ENCODE results near the gene IL37. TPM values are rescaled to one million over a fixed set of nuclear protein-coding genes. Genes with fewer than 3 reads are reported as not detected.
"Not testable (repeated sequence)": the region's sequence is repeated elsewhere in the genome, so short reads cannot be mapped to it uniquely, and the experiment has no call there.

IL37 gene
- total and polyA plus RNA-seq, 2 donors from 2014 or later: not detected

GRCh38 chr2:112904883-112905282, 6.1 kb upstream of the IL37 start:
- DNase-seq (no peak), FAIRE-seq (no peak)
- no peak for TF ChIP-seq CTCF (IDR thresholded peaks at IDR 0.05; ENCODE audit: borderline replicate concordance, extremely low read depth, insufficient read depth)
- intact Hi-C loops (cut with DNase I): no loop called here
- H3K27me3 ChIP-seq (ENCODE audit: control insufficient read depth, insufficient read depth, low read length): no peaks in the 10 kb centered on the region
- no peak overlapping the region for H3K9ac ChIP-seq (ENCODE audit: low read length in 3 of 3)
- H3K36me3 ChIP-seq (ENCODE audit: control insufficient read depth in 2 of 3, insufficient read depth in 3 of 3, low read length in 3 of 3): no peaks in the 10 kb centered on the region
- H3K4me3 ChIP-seq (ENCODE audit: low read length in 3 of 3): no peak overlapping the region
- no peaks in the 10 kb centered on the region for H3K9me3 ChIP-seq (ENCODE audit: control insufficient read depth in 2 of 3, insufficient read depth in 1 of 3, low read length in 3 of 3)
- H3K4me1 ChIP-seq (ENCODE audit: control insufficient read depth in 2 of 3, insufficient read depth in 2 of 3, low read depth in 1 of 3, low read length in 3 of 3): no peaks in the 10 kb centered on the region
- no peak overlapping the region for H3K27ac ChIP-seq (ENCODE audit: low read depth in 2 of 2, low read length in 2 of 2)

DNA sequence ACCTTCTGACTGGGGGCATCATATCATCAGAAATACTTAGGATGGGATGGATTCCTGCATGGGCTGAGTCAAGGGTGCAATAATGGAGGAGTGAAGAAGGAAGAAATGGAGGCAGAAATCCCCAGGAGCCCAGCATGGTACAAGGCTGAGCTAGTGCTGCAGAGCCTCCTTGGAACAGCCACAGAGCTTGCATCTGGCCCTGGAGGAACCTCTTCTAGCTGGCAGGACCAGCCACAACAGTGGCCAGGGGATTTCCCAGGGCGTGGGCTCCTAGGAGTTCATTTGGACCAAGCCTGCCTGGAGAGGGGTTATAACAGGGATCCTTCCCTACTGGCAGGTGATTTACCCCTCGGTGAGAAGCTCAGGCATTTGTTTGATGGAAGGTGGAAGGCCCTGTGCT, 4.7 kb upstream of the IL37 start:
- Histone ChIP-seq H3K4me1 (ENCODE audit: control insufficient read depth in 2 of 3, insufficient read depth in 2 of 3, low read depth in 1 of 3, low read length in 3 of 3) (no peaks in the 10 kb centered on the region), H3K27ac (ENCODE audit: low read depth in 2 of 2, low read length in 2 of 2) (no peak overlapping the region), H3K9me3 (ENCODE audit: control insufficient read depth in 2 of 3, insufficient read depth in 1 of 3, low read length in 3 of 3) (no peaks in the 10 kb centered on the region), H3K9ac (ENCODE audit: low read length in 3 of 3) (no peak overlapping the region), H3K4me3 (ENCODE audit: low read length in 3 of 3) (no peak overlapping the region), H3K27me3 (ENCODE audit: control insufficient read depth, insufficient read depth, low read length) (no peaks in the 10 kb centered on the region), H3K36me3 (ENCODE audit: control insufficient read depth in 2 of 3, insufficient read depth in 3 of 3, low read length in 3 of 3) (no peaks in the 10 kb centered on the region)
- TF ChIP-seq CTCF (IDR thresholded peaks at IDR 0.05; ENCODE audit: borderline replicate concordance, extremely low read depth, insufficient read depth): no peak
- FAIRE-seq: no peak
- intact Hi-C loops (cut with DNase I): no loop called here
- no peak for DNase-seq

- Histone ChIP-seq H3K9ac (ENCODE audit: low read length in 3 of 3) (no peak overlapping the region), H3K9me3 (ENCODE audit: control insufficient read depth in 2 of 3, insufficient read depth in 1 of 3, low read length in 3 of 3) (no peaks in the 10 kb centered on the region), H3K27ac (ENCODE audit: low read depth in 2 of 2, low read length in 2 of 2) (no peak overlapping the region), H3K4me3 (ENCODE audit: low read length in 3 of 3) (no peak overlapping the region), H3K4me1 (ENCODE audit: control insufficient read depth in 2 of 3, insufficient read depth in 2 of 3, low read depth in 1 of 3, low read length in 3 of 3) (no peaks in the 10 kb centered on the region), H3K36me3 (ENCODE audit: control insufficient read depth in 2 of 3, insufficient read depth in 3 of 3, low read length in 3 of 3) (no peaks in the 10 kb centered on the region), H3K27me3 (ENCODE audit: control insufficient read depth, insufficient read depth, low read length) (no peaks in the 10 kb centered on the region)
- intact Hi-C loops (cut with DNase I): no loop called here
- DNase-seq (no peak), FAIRE-seq (no peak)
- no peak for TF ChIP-seq CTCF (IDR thresholded peaks at IDR 0.05; ENCODE audit: borderline replicate concordance, extremely low read depth, insufficient read depth)
These were observed 3.7 kb upstream of the IL37 start for GRCh38 chr2:112907001-112907949.

- H3K9ac ChIP-seq (ENCODE audit: low read length in 3 of 3); intact Hi-C loops (cut with DNase I); H3K4me3 ChIP-seq (ENCODE audit: low read length in 3 of 3); H3K9me3 ChIP-seq (ENCODE audit: control insufficient read depth in 2 of 3, insufficient read depth in 1 of 3, low read length in 3 of 3); H3K36me3 ChIP-seq (ENCODE audit: control insufficient read depth in 2 of 3, insufficient read depth in 3 of 3, low read length in 3 of 3); H3K4me1 ChIP-seq (ENCODE audit: control insufficient read depth in 2 of 3, insufficient read depth in 2 of 3, low read depth in 1 of 3, low read length in 3 of 3); H3K27ac ChIP-seq (ENCODE audit: low read depth in 2 of 2, low read length in 2 of 2); FAIRE-seq; H3K27me3 ChIP-seq (ENCODE audit: control insufficient read depth, insufficient read depth, low read length); DNase-seq: not testable (repeated sequence)
These were observed 2.4 kb upstream of the IL37 start for GRCh38 chr2:112908559-112908958.
